ENCODE results near the gene PNPO. TPM values are rescaled to one million over a fixed set of nuclear protein-coding genes. Genes with fewer than 3 reads are reported as not detected.

The PNPO gene
- total RNA-seq, 2 donors from 2014 or later, result 16.9 to 28.9 TPM

DNA sequence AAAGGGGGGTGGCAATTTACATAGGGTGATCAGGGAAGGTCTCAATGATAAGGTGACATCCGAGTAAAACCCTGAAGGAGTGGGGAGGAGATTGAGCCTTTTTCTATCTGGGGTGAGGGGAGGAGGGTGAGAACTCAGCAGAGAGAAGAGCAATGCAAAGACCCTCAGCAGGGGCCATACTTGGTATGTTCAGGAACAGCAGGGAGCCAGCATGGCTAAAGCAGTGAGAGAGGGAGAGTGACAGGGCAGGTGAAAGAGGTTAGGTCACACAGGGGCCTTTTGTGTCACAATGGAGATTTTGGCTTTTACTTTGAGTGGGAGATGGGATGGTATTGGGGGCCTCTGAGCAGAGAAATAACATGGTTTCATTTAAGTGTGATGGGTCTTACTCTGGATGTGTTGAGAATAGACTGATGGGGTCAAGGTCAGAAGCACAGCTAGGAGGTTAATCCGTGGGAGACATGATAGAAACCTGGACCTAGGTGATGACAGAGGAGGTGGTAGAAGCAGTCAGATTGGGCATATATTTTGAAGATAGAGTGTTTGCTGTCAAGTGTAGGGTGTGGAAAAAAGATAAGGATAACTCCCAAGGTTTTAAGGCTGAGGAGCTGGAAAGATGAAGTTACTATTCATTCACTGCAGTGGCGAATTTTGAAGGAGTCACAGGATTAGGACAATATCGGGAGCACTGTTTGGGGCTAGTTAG lies 39.2 kb upstream of the PNPO start:
- ATAC-seq (ENCODE audit: insufficient number of reproducible peaks, low FRiP score, low read depth), result no peak
- no peak for DNase-seq (ENCODE audit: low spot score)
- Histone ChIP-seq H3K27me3 (replicated peaks; ENCODE audit: insufficient read depth) (no peaks in the 10 kb centered on the region), H3K36me3 (no peaks in the 10 kb centered on the region), H3K9me3 (no peaks in the 10 kb centered on the region), H3K4me1 (ENCODE audit: control insufficient read depth in 1 of 2, low read depth in 2 of 2) (peaks cover 53 to 95% of the 10 kb centered on the region in 2 donors), H3K4me3 (no peak overlapping the region), H3K27ac (peak overlapping the region; percentile 50 to 74)
- TF ChIP-seq, protein P1, sequence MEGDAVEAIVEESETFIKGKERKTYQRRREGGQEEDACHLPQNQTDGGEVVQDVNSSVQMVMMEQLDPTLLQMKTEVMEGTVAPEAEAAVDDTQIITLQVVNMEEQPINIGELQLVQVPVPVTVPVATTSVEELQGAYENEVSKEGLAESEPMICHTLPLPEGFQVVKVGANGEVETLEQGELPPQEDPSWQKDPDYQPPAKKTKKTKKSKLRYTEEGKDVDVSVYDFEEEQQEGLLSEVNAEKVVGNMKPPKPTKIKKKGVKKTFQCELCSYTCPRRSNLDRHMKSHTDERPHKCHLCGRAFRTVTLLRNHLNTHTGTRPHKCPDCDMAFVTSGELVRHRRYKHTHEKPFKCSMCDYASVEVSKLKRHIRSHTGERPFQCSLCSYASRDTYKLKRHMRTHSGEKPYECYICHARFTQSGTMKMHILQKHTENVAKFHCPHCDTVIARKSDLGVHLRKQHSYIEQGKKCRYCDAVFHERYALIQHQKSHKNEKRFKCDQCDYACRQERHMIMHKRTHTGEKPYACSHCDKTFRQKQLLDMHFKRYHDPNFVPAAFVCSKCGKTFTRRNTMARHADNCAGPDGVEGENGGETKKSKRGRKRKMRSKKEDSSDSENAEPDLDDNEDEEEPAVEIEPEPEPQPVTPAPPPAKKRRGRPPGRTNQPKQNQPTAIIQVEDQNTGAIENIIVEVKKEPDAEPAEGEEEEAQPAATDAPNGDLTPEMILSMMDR (IDR thresholded peaks at IDR 0.05), result no peak

DNA sequence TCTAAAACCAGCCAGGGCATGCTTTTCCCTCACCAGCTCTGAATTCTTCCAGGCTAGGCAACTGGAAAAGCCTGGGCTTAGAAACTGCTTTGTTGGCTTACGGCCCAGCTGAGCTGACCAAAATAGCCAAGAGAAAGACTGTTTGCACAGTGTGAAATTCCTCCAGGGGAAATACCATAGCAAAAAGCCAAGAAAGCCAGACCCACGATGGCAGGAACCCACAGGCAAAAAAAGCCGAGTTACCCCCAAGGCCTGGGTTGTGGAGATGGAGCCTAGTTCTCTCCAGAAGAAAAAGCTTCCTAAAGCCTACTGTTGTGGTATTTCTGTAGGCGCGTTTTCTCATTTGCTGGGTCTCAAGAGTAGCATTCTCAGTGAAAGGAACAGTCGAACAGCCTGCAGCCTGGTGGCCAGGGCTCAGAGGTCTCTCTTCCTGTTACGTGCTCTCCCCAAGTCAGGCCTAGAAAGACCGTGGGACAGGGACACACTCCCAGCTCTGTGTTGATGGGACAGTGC lies 36.1 kb upstream of the PNPO start:
- DNase-seq (ENCODE audit: low spot score) (peak; percentile 51), ATAC-seq (ENCODE audit: insufficient number of reproducible peaks, low FRiP score, low read depth) (peak; percentile 74)
- H3K4me3 ChIP-seq, result peak overlapping the region; percentile 55
- no peaks in the 10 kb centered on the region for H3K36me3 ChIP-seq
- no peaks in the 10 kb centered on the region for H3K9me3 ChIP-seq
- TF ChIP-seq, protein P1 (IDR thresholded peaks at IDR 0.05), result no peak
- H3K27me3 ChIP-seq (replicated peaks; ENCODE audit: insufficient read depth), result no peaks in the 10 kb centered on the region
- peaks cover 62 to 96% of the 10 kb centered on the region in 2 donors for H3K4me1 ChIP-seq (ENCODE audit: control insufficient read depth in 1 of 2, low read depth in 2 of 2)
- peak overlapping the region; percentile 95 for H3K27ac ChIP-seq

DNA sequence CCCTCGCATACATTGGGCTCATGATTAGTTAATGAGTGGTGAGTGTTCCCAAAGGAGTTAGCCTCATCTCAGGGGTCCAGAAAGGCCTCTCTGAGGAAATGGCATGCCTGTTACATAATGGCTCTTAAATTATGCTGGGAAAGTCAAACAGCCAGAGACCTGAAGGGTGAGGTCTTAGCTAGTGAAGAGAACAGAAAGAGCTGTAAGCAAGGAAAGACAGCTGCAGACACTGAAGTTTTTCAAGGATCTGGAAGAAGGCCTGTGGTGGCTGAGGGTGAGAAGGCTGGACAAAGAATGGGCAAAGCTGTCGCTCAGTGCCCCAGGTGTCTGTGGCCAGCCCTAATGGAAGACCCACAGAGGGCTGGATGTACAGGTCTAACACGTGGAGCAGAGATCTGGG lies 34.9 kb upstream of the PNPO start:
- H3K27me3 ChIP-seq (replicated peaks; ENCODE audit: insufficient read depth), result no peaks in the 10 kb centered on the region
- ATAC-seq (ENCODE audit: insufficient number of reproducible peaks, low FRiP score, low read depth) (no peak), DNase-seq (ENCODE audit: low spot score) (no peak)
- H3K36me3 ChIP-seq, result no peaks in the 10 kb centered on the region
- H3K27ac ChIP-seq, result peak overlapping the region; percentile 95
- TF ChIP-seq, protein P1 (IDR thresholded peaks at IDR 0.05), result no peak
- H3K4me3 ChIP-seq, result no peak overlapping the region
- H3K9me3 ChIP-seq, result no peaks in the 10 kb centered on the region
- peaks cover 51 to 90% of the 10 kb centered on the region in 2 donors for H3K4me1 ChIP-seq (ENCODE audit: control insufficient read depth in 1 of 2, low read depth in 2 of 2)

DNA sequence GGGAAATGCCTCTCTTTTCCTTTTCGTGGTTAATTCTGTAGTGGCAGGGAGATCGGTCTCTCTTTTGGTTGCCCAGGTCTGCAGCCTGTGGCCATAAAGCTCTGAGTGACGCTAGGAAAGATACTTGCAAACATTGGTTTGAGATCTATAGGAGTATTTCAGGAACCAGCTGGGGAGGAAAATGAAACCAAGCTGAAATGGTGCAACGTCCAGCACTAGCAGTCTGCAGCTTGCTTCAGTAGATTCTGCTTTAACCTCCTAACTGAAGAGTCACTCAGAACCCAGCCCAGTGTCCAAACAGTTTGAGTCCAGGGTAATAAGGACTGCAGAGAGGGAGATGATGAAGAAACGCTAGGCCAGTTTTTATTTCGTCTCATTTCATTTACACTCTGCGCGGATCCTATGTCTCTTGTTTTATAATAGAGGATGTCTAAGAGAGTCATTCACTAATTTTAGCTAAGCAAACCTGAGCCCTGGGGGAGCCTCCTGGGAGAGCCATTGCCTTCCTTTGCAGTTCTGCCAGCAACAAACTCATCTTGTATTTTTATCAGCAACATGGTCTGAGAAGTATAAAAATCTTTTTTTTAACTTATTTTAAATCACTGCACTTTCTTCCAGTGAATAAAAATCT lies 33.3 kb upstream of the PNPO start:
- DNase-seq (ENCODE audit: low spot score), result no peak
- H3K36me3 ChIP-seq, result no peaks in the 10 kb centered on the region
- ATAC-seq (ENCODE audit: insufficient number of reproducible peaks, low FRiP score, low read depth), result no peak
- TF ChIP-seq, protein P1 (IDR thresholded peaks at IDR 0.05), result no peak
- no peaks in the 10 kb centered on the region for H3K9me3 ChIP-seq
- no peaks in the 10 kb centered on the region for H3K27me3 ChIP-seq (replicated peaks; ENCODE audit: insufficient read depth)
- H3K4me1 ChIP-seq (ENCODE audit: control insufficient read depth in 1 of 2, low read depth in 2 of 2), result peaks cover 49 to 77% of the 10 kb centered on the region in 2 donors
- H3K27ac ChIP-seq, result peak overlapping the region; percentile 95
- peak overlapping the region; percentile 47 for H3K4me3 ChIP-seq

DNA sequence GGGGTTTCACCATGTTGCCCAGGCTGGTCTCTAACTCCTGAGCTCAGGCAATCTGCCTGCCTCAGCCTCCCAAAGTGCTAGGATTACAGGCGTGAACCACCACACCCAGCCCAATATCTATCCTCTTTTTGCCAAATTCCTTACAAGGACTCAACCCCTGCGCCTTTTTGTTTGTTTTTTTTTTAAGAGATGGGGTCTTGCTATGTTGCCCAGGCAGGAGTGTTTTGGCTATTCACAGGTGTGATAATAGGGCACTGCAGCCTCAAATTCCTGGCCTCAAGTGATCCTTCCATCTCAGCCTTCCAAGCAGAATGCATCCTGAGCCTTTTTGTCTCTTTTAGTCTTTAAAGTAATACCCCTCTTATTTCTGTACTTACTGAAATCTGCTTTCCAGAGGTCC lies 28.3 kb upstream of the PNPO start:
- no peak overlapping the region for H3K27ac ChIP-seq
- H3K36me3 ChIP-seq, result no peaks in the 10 kb centered on the region
- peaks cover 20 to 50% of the 10 kb centered on the region in 2 donors for H3K4me1 ChIP-seq (ENCODE audit: control insufficient read depth in 1 of 2, low read depth in 2 of 2)
- TF ChIP-seq, protein P1 (IDR thresholded peaks at IDR 0.05), result no peak
- no peak for ATAC-seq (ENCODE audit: insufficient number of reproducible peaks, low FRiP score, low read depth)
- no peaks in the 10 kb centered on the region for H3K27me3 ChIP-seq (replicated peaks; ENCODE audit: insufficient read depth)
- no peak overlapping the region for H3K4me3 ChIP-seq
- no peak for DNase-seq (ENCODE audit: low spot score)
- H3K9me3 ChIP-seq, result no peaks in the 10 kb centered on the region

All from thoracic aorta (tissue), 2 donors.